Esophagus muscularis mucosa (tissue), 4 donors: ENCODE measurements around the gene MDM1. TPM values are rescaled to one million over a fixed set of nuclear protein-coding genes. Genes with fewer than 3 reads are reported as not detected.

Experiments
- DNase-seq: peaks from one replicate; pipeline ENCODE4 v3.0.0-alpha.2; 2017; ENCODE audit errors: extremely low spot score
- H3K27ac ChIP-seq, 4 donors: fragments of 200-600 bp; sonication (generic); replicated peaks in 1 of 4; 1 replicate in 3 of 4; 2 replicates in 1 of 4; pipeline ENCODE4 v1.5.1; 2016 to 2019; ENCODE audit warnings: mild to moderate bottlenecking in 1 of 4
- H3K27me3 ChIP-seq, 4 donors: fragments of 200-600 bp; sonication (generic); one replicate each; pipeline versions ENCODE4 v1.5.1 to v1.6.0; 2016 to 2019
- H3K36me3 ChIP-seq, 4 donors: fragments of 200-600 bp; sonication (generic); one replicate each; pipeline ENCODE4 v1.5.1; 2016 to 2019
- H3K4me1 ChIP-seq, 4 donors: fragments of 200-600 bp; sonication (generic); one replicate each; pipeline ENCODE4 v1.5.1; 2016 to 2019
- H3K4me3 ChIP-seq, 4 donors: fragments of 200-600 bp; sonication (generic); 1 replicate in 2 of 4; 2 replicates in 2 of 4; pipeline ENCODE4 v1.5.1; 2016 to 2019; ENCODE audit warnings: mild to moderate bottlenecking in 4 of 4, moderate library complexity in 1 of 4
- H3K9me3 ChIP-seq, 4 donors: fragments of 200-600 bp; sonication (generic); 1 replicate in 3 of 4; 2 replicates in 1 of 4; pipeline ENCODE4 v1.5.1; 2016 to 2019
- EP300 ChIP-seq: sonication (generic); formaldehyde crosslinking; IDR thresholded peaks from one replicate; pipeline ENCODE4 v1.6.1; 2017; ENCODE audit warnings: antibody characterized with exemption
- POLR2A ChIP-seq: fragments of 450-650 bp; IDR thresholded peaks from one replicate; pipeline ENCODE4 v1.6.1; 2017; ENCODE audit warnings: antibody characterized with exemption, moderate library complexity, mild to moderate bottlenecking, low read depth
- POLR2AphosphoS5 ChIP-seq, 2 donors: sonication (generic); formaldehyde crosslinking; IDR thresholded peaks; one replicate each; pipeline ENCODE4 v1.6.1; 2017; ENCODE audit warnings: antibody characterized with exemption in 2 of 2
- WGBS: methylation state at CpG from one replicate; pipeline ENCODE4 v1.1.5; 2018; 5-methylcytosine and 5-hydroxymethylcytosine counted together
- intact Hi-C: fragments of 100-400 bp; cut with DNase I; formaldehyde crosslinking; loops from one replicate; pipeline ENCODE4 v1.15.1; 2023
- total RNA-seq, 4 donors: library from RNA; depleted of rRNA; stranded (reverse); fragments of >200 nt; gene quantifications; one replicate each; pipeline versions ENCODE4 v1.1.0 to v1.2.1, GENCODE V29; 2016
- TF ChIP-seq, protein P1 (sequence below), 3 experiments: fragments of 200-600 bp in 2 of 3; fragments of 450-650 bp in 1 of 3; sonication (generic) in 2 of 3; IDR thresholded peaks; one replicate each; pipeline ENCODE4 v1.5.1; 2017 to 2019; ENCODE audit warnings: antibody characterized with exemption in 3 of 3, mild to moderate bottlenecking in 2 of 3, moderate library complexity in 1 of 3

Gene MDM1
- total RNA-seq, 4 donors from 2014 or later = 11.3 to 33.2 (median 14.7) TPM

GRCh38 chr12:68340404-68341270 is 8.5 kb upstream of the MDM1 start:
- peak overlapping the region; percentile 44 to 56 (median 53) for H3K27ac ChIP-seq
- intact Hi-C loops = loop anchor here (5.0 kb wide), 1 partner anchor 342 kb away; no protein-coding TSS in a partner anchor
- 60% methylated on average over 6 of the region's 8 CpGs for WGBS

DNA sequence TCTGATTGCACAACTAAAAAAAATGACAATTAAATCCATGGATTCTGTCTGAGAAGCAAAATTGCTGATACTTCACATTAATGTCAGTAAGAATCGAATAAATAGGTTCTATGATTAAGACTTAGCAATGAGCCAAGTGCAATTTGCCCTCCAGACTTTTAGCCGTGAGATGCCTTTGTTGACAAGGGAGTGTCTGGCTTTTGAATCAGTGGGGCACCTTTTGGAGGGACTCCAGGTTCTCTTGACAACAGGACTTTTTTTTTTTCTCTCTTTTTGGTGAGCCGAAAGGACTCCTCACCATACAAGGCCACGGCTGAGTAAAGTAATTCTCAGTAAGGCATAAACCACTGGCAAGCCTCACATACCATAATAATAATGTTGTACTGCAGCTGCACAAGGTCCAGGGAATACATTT is 4.7 kb upstream of the MDM1 start:
- intact Hi-C loops = no loop called here
- Histone ChIP-seq H3K4me1 (peaks cover 0 to 70% (median 51%) of the 10 kb centered on the region in 4 donors), H3K36me3 (no peaks in the 10 kb centered on the region), H3K27me3 (no peaks in the 10 kb centered on the region), H3K9me3 (no peaks in the 10 kb centered on the region), H3K4me3 (peak overlapping the region in 2 of 4 donors; percentile 8 to 12), H3K27ac (peak overlapping the region; percentile 46 to 74 (median 62))
- DNase-seq = no peak
- WGBS = 40% methylated on average over 4 of the region's 4 CpGs
- no peak for TF ChIP-seq EP300
- peak; percentile 20 to 62 for TF ChIP-seq POLR2AphosphoS5 (IDR thresholded peaks at IDR 0.05)
- TF ChIP-seq POLR2A = no peak
- TF ChIP-seq, protein P1, sequence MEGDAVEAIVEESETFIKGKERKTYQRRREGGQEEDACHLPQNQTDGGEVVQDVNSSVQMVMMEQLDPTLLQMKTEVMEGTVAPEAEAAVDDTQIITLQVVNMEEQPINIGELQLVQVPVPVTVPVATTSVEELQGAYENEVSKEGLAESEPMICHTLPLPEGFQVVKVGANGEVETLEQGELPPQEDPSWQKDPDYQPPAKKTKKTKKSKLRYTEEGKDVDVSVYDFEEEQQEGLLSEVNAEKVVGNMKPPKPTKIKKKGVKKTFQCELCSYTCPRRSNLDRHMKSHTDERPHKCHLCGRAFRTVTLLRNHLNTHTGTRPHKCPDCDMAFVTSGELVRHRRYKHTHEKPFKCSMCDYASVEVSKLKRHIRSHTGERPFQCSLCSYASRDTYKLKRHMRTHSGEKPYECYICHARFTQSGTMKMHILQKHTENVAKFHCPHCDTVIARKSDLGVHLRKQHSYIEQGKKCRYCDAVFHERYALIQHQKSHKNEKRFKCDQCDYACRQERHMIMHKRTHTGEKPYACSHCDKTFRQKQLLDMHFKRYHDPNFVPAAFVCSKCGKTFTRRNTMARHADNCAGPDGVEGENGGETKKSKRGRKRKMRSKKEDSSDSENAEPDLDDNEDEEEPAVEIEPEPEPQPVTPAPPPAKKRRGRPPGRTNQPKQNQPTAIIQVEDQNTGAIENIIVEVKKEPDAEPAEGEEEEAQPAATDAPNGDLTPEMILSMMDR (IDR thresholded peaks at IDR 0.05) = no peak

More at GRCh38 chr12:68340404-68341270, 8.5 kb upstream of the MDM1 start:
- peak; percentile 28 to 65 for TF ChIP-seq POLR2AphosphoS5 (IDR thresholded peaks at IDR 0.05)
- TF ChIP-seq EP300 = no peak
- TF ChIP-seq, protein P1 (IDR thresholded peaks at IDR 0.05) = no peak
- no peaks in the 10 kb centered on the region for H3K9me3 ChIP-seq
- peaks cover 0 to 56% (median 41%) of the 10 kb centered on the region in 4 donors for H3K4me1 ChIP-seq
- no peak overlapping the region for H3K4me3 ChIP-seq
- DNase-seq = no peak
- H3K36me3 ChIP-seq = no peaks in the 10 kb centered on the region
- H3K27me3 ChIP-seq = no peaks in the 10 kb centered on the region

DNA sequence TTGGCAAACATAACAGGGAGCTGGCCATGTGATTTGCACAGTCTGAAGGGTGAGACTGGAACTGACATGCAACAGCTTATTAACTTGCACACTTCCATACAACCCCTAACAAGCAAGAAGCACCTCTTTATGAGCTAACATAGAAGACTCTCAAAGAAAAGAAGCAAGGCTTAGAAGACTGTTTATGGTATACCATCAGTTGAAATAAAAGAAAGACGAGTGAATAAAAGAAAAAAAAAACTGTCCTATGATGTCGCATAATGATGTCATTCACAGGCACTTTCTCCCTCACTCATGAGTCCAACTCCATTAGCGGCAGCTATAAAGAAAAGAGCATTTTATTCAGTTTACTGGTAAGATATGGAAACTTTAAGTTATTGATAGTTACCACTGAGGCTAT is 3.3 kb upstream of the MDM1 start:
- Histone ChIP-seq H3K27me3 (no peaks in the 10 kb centered on the region), H3K9me3 (no peaks in the 10 kb centered on the region), H3K36me3 (no peaks in the 10 kb centered on the region), H3K4me1 (peaks cover 9 to 76% (median 56%) of the 10 kb centered on the region in 4 donors), H3K27ac (peak overlapping the region; percentile 46 to 74 (median 62)), H3K4me3 (no peak overlapping the region)
- WGBS = 89% methylated on average over 3 of the region's 3 CpGs
- TF ChIP-seq POLR2AphosphoS5 (IDR thresholded peaks at IDR 0.05) (no peak), EP300 (no peak), POLR2A (no peak)
- TF ChIP-seq, protein P1 (IDR thresholded peaks at IDR 0.05) = no peak
- intact Hi-C loops = no loop called here
- DNase-seq = no peak

- Histone ChIP-seq H3K4me1 (peaks cover 9 to 78% (median 53%) of the 10 kb centered on the region in 4 donors), H3K27me3 (no peaks in the 10 kb centered on the region), H3K4me3 (no peak overlapping the region), H3K36me3 (no peaks in the 10 kb centered on the region), H3K27ac (peak overlapping the region in 1 of 4 donors; percentile 74), H3K9me3 (no peaks in the 10 kb centered on the region)
- intact Hi-C loops = no loop called here
- peak; percentile 86 for DNase-seq
- WGBS = 73% methylated on average over 4 of the region's 4 CpGs
- TF ChIP-seq EP300 = no peak
- TF ChIP-seq POLR2AphosphoS5 (IDR thresholded peaks at IDR 0.05) = no peak
- no peak for TF ChIP-seq POLR2A
- TF ChIP-seq, protein P1 (IDR thresholded peaks at IDR 0.05) = no peak
Observed at GRCh38 chr12:68334132-68334531, 2.0 kb upstream of the MDM1 start.
